MM.1S (cell line): ENCODE results near the gene HORMAD2.

Experiments
- DNase-seq: peaks from one replicate; pipeline ENCODE4 v3.0.0-alpha.2; 2015
- H2AFZ ChIP-seq: fragments of 300-600 bp; sonication (generic); 2 replicates; pipeline ENCODE4 v1.6.0; 2016; ENCODE audit warnings: antibody characterized with exemption, low read length
- H3F3A ChIP-seq: fragments of 300-600 bp; sonication (generic); 2 replicates; pipeline ENCODE4 v1.6.1; 2016; ENCODE audit warnings: mild to moderate bottlenecking, antibody characterized with exemption, low read length, moderate library complexity, mixed read lengths; ENCODE audit not compliant: insufficient read depth
- H3K27ac ChIP-seq: fragments of 300-600 bp; sonication (generic); 2 replicates; pipeline ENCODE4 v1.5.1; 2016; ENCODE audit warnings: mild to moderate bottlenecking, low read length
- H3K27me3 ChIP-seq: fragments of 300-600 bp; sonication (generic); replicated peaks from 2 replicates; pipeline ENCODE4 v1.6.0; 2016; ENCODE audit warnings: low read length; ENCODE audit not compliant: insufficient read depth
- H3K36me3 ChIP-seq: fragments of 300-600 bp; sonication (generic); replicated peaks from 2 replicates; pipeline ENCODE4 v1.6.1; 2016; ENCODE audit warnings: mild to moderate bottlenecking, low read length, mixed read lengths; ENCODE audit not compliant: insufficient read depth
- H3K4me1 ChIP-seq: fragments of 300-600 bp; sonication (generic); 2 replicates; pipeline ENCODE4 v1.6.1; 2016; ENCODE audit warnings: low read length, mixed read lengths
- H3K4me2 ChIP-seq: fragments of 300-600 bp; sonication (generic); 2 replicates; pipeline ENCODE4 v1.6.0; 2016; ENCODE audit warnings: low read depth, low read length
- H3K4me3 ChIP-seq: fragments of 300-600 bp; sonication (generic); 2 replicates; pipeline ENCODE4 v1.5.1; 2016; ENCODE audit warnings: low read length, mixed read lengths
- H3K79me2 ChIP-seq: fragments of 300-600 bp; sonication (generic); 2 replicates; pipeline ENCODE4 v1.6.1; 2016; ENCODE audit warnings: mixed run types, low read length, mixed read lengths
- H3K9ac ChIP-seq: fragments of 300-600 bp; sonication (generic); 2 replicates; pipeline ENCODE4 v1.6.1; 2016; ENCODE audit warnings: low read length, mixed read lengths
- H3K9me2 ChIP-seq: fragments of 300-600 bp; sonication (generic); replicated peaks from 2 replicates; pipeline ENCODE4 v1.6.1; 2016; ENCODE audit warnings: mild to moderate bottlenecking, low read length, mixed read lengths; ENCODE audit not compliant: insufficient read depth
- H3K9me3 ChIP-seq: fragments of 300-600 bp; sonication (generic); replicated peaks from 2 replicates; pipeline ENCODE4 v1.6.1; 2016; ENCODE audit warnings: mild to moderate bottlenecking, low read length, mixed read lengths; ENCODE audit not compliant: insufficient read depth
- H4K20me1 ChIP-seq: fragments of 300-600 bp; sonication (generic); 2 replicates; pipeline ENCODE4 v1.6.1; 2016; ENCODE audit warnings: mild to moderate bottlenecking, low read length, moderate library complexity, mixed read lengths; ENCODE audit not compliant: insufficient read depth
- CTCF ChIP-seq: fragments of 300-600 bp; sonication (generic); IDR thresholded peaks from 2 replicates; pipeline ENCODE4 v1.5.1; 2016; ENCODE audit warnings: antibody characterized with exemption, low read length, mixed read lengths
- EZH2 ChIP-seq: fragments of 300-600 bp; sonication (generic); optimal IDR thresholded peaks from 2 replicates; pipeline ENCODE3; 2017; ENCODE audit warnings: low read depth, mild to moderate bottlenecking, antibody characterized with exemption, low read length, mixed read lengths
- EZH2phosphoT487 ChIP-seq: fragments of 300-600 bp; sonication (generic); IDR thresholded peaks from 2 replicates; pipeline ENCODE4 v1.6.1; 2018; ENCODE audit warnings: antibody characterized with exemption, low read length

Gene HORMAD2

GRCh38 chr22:30182815-30183214, 102.6 kb downstream of the HORMAD2 start:
- Histone ChIP-seq H3K4me3 (no peak overlapping the region), H2AFZ (no peak overlapping the region), H3K79me2 (no peaks in the 10 kb centered on the region), H3K4me1 (no peaks in the 10 kb centered on the region), H3K9me2 (no peaks in the 10 kb centered on the region), H3K36me3 (no peaks in the 10 kb centered on the region), H4K20me1 (no peaks in the 10 kb centered on the region), H3K27me3 (no peaks in the 10 kb centered on the region), H3K4me2 (no peak overlapping the region), H3K27ac (no peak overlapping the region), H3K9ac (no peak overlapping the region), H3K9me3 (no peaks in the 10 kb centered on the region), H3F3A (no peaks in the 10 kb centered on the region)
- DNase-seq: no peak
- TF ChIP-seq CTCF (no peak), EZH2 (no peak), EZH2phosphoT487 (no peak)

DNA sequence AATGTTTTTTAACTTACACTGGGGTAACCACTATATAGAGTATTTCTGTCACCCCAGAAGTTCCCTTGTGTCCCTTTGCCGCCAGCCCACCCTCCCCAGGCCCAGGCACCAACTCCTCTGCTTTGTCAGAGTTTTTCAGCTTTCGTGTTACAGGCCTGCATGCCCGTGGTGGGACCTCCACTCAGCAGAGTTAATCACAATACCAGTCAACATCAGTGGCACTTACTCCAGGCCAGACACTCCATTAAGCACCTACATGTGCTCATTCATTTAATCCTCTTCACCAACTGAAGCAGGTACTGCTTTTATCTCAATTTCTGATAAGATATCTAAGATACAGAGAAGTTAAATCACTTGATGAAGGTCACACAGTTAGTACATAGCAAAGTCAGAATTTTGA, 103.0 kb downstream of the HORMAD2 start:
- Histone ChIP-seq H3K9ac (no peak overlapping the region), H3F3A (no peaks in the 10 kb centered on the region), H3K9me3 (no peaks in the 10 kb centered on the region), H3K4me1 (no peaks in the 10 kb centered on the region), H3K27ac (no peak overlapping the region), H3K36me3 (no peaks in the 10 kb centered on the region), H3K79me2 (no peaks in the 10 kb centered on the region), H2AFZ (no peak overlapping the region), H3K4me3 (no peak overlapping the region), H3K27me3 (no peaks in the 10 kb centered on the region), H4K20me1 (no peaks in the 10 kb centered on the region), H3K4me2 (no peak overlapping the region), H3K9me2 (no peaks in the 10 kb centered on the region)
- no peak for DNase-seq
- no peak for TF ChIP-seq EZH2
- TF ChIP-seq EZH2phosphoT487: no peak
- no peak for TF ChIP-seq CTCF

GRCh38 chr22:30183861-30184278, 103.6 kb downstream of the HORMAD2 start:
- H3K27me3 ChIP-seq: no peaks in the 10 kb centered on the region
- H4K20me1 ChIP-seq: no peaks in the 10 kb centered on the region
- H3K9me2 ChIP-seq: no peaks in the 10 kb centered on the region
- no peaks in the 10 kb centered on the region for H3K79me2 ChIP-seq
- no peaks in the 10 kb centered on the region for H3K9me3 ChIP-seq
- no peaks in the 10 kb centered on the region for H3K4me1 ChIP-seq
- no peak overlapping the region for H3K4me3 ChIP-seq
- no peak overlapping the region for H2AFZ ChIP-seq
- H3K9ac ChIP-seq: no peak overlapping the region
- TF ChIP-seq CTCF (no peak), EZH2phosphoT487 (no peak), EZH2 (no peak)
- no peaks in the 10 kb centered on the region for H3K36me3 ChIP-seq
- no peak for DNase-seq
- H3K27ac ChIP-seq: no peak overlapping the region
- no peak overlapping the region for H3K4me2 ChIP-seq
- H3F3A ChIP-seq: no peaks in the 10 kb centered on the region
